GM12891 (cell line): Measurements from ENCODE around the gene TCF7.

ENCODE experiments used
- PAX5 ChIP-seq: IDR thresholded peaks from 2 replicates; pipeline ENCODE4 v1.6.1; 2011; ENCODE audit warnings: low read length, moderate library complexity, mild to moderate bottlenecking; ENCODE audit not compliant: insufficient read depth, severe bottlenecking
- POLR2A ChIP-seq: IDR thresholded peaks from 2 replicates; pipeline ENCODE4 v1.6.1; 2011; ENCODE audit warnings: low read depth, low read length, control low read depth
- POLR2AphosphoS5 ChIP-seq: IDR thresholded peaks from 2 replicates; pipeline ENCODE4 v1.6.1; 2011; ENCODE audit warnings: low read depth, low read length, control low read depth
- POU2F2 ChIP-seq: IDR thresholded peaks from 2 replicates; pipeline ENCODE4 v1.6.1; 2011; ENCODE audit warnings: low read depth, mild to moderate bottlenecking, control low read depth, low read length, moderate library complexity
- SPI1 ChIP-seq: IDR thresholded peaks from 2 replicates; pipeline ENCODE4 v1.6.1; 2011; ENCODE audit warnings: low read depth, low read length, control low read depth
- TAF1 ChIP-seq: IDR thresholded peaks from 2 replicates; pipeline ENCODE4 v1.6.1; 2011; ENCODE audit warnings: low read depth, low read length, control low read depth

DNA sequence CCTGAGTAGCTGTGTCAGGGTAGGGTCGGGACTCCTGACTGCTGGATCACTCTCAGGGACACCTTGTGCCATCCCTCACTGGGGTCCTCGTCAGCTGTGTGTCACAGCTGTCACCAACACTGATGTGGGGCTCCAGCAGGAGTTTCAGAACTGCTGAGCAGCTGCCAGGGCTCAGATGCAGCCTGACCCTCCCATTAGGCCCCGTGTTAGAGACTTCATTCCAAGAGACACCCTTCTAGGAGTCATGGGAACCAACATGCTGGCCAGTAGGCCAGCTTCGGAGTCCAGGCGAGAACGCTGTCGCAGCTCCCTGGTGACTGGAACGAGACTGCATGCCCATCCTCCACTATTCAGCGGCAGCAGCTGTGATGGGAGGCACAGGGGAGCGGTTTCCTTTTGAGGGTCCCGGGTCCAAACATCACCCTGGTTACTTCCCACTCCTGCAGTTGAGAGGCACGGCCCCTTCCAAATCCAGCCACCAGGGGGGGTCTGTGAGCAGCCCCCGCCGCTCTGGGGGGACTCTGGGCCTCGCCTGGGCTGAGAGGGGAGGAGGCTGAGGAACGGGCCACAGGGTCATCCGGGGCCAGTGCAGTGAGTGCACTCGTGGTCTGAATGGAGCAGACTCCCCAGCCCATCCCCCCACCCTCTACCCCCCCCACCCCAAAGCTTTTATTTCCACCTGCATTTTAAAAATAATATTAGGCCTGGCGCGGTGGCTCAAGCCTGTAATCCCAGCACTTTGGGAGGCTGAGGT lies 12.6 kb upstream of the TCF7 start:
- TF ChIP-seq POLR2AphosphoS5 = no peak
- no peak for TF ChIP-seq POU2F2
- 0 out of 2 replicates have a peak, but pooled peaks have one; percentile 46 for TF ChIP-seq POLR2A
- peak; percentile 52; the same call in 1 of the 2 replicates for TF ChIP-seq TAF1
- TF ChIP-seq PAX5 = no peak
- no peak for TF ChIP-seq SPI1
